GM12872 (cell line): ENCODE data around the gene C19orf12.

Source experiments
- CTCF ChIP-seq: IDR thresholded peaks from 3 replicates; pipeline ENCODE4 v1.5.1; 2011; ENCODE audit warnings: low read depth, mild to moderate bottlenecking, low read length, moderate library complexity; ENCODE audit not compliant: insufficient read depth

Gene C19orf12

GRCh38 chr19:29745253-29745652 lies 30.2 kb upstream of the C19orf12 start:
- TF ChIP-seq CTCF = peak; percentile 47

- TF ChIP-seq CTCF = no peak
These were observed 28.6 kb upstream of the C19orf12 start for GRCh38 chr19:29743681-29744080.

GRCh38 chr19:29741776-29742175 lies 26.7 kb upstream of the C19orf12 start:
- no peak for TF ChIP-seq CTCF

- no peak for TF ChIP-seq CTCF
These were observed 26.2 kb upstream of the C19orf12 start for GRCh38 chr19:29741226-29741625.

- no peak for TF ChIP-seq CTCF
These were observed 22.5 kb upstream of the C19orf12 start for GRCh38 chr19:29737461-29738000.

GRCh38 chr19:29735829-29736228 lies 20.8 kb upstream of the C19orf12 start:
- no peak for TF ChIP-seq CTCF

GRCh38 chr19:29731331-29731850 lies 16.3 kb upstream of the C19orf12 start:
- no peak for TF ChIP-seq CTCF

- TF ChIP-seq CTCF = no peak
These were observed 12.8 kb upstream of the C19orf12 start for GRCh38 chr19:29727906-29728305.
